T-helper 2 cell treated with Interferon-gamma antibody and Interleukin-4, amounts not matched to agents 100 ng/mL and 5 ng/mL, for 36 hours (primary cell): ENCODE results near the gene SERTAD3. TPM values are rescaled to one million over a fixed set of nuclear protein-coding genes. Genes with fewer than 3 reads are reported as not detected.
"Not testable (repeated sequence)": the region's sequence is repeated elsewhere in the genome, so short reads cannot be mapped to it uniquely, and the experiment has no call there.

Experiments
- intact Hi-C: fragments of 100-400 bp; cut with micrococcal nuclease; formaldehyde crosslinking; loops from one replicate; pipeline ENCODE4 v1.15.1; 2023
- total RNA-seq: library from RNA; stranded (reverse); gene quantifications from 2 replicates; pipeline ENCODE4 v1.2.3, GENCODE V29; 2022

SERTAD3 gene
- 8.1 and 11.2 TPM in 2 replicates for total RNA-seq

GRCh38 chr19:40444000-40444824 lies at the start of gene SERTAD3:
SERTAD3 (minus strand) TSS chr19:40444335; CDS start chr19:40442080, 2,255 bp downstream.
- intact Hi-C loops: loop anchor here (1.0 to 10.0 kb wide), 10 partner anchors 18 to 355 kb away; partner anchors contain the start of genes AKT2, BLVRB, C19orf47 and COQ8B

DNA sequence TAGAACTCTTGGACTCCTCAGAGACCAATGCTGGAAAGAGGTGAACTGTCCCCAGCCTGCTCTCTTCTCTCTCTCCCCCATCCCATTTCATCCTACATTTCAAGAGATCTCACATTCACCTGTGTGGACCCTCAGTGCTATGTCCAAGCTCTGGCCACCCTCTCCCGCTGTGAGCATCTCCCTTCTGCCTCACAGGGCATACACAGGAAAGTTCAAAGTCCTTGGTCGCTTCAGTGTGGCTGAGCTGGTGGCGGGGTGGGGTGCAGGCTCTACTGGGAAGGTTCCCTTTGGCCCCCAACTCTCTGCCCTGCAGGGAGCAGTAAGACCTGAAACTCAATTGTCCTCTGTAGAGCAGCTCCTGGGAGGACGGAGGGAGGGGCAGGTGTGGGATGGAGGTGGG lies 49.6 kb upstream of the SERTAD3 start:
- intact Hi-C loops: no loop called here

DNA sequence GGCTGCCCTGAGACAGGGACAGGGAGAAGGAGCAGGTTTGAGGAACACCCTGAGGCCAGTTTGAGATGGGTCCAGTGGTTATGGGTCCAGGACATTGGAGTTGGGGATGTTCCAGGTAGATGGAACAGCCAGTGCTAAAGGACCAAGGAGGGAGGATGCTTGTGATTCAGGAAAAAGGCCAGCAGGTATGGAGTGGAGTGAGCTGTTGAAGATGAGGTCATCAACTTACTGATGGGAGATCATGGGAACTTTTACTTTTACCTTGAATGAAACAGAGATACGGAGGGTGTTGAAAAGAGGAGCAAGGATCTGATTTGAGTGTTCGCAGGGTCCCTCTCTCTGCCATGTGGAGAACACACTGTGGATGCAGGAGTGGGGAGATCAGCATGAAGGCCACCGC lies 48.1 kb upstream of the SERTAD3 start:
- intact Hi-C loops: no loop called here

DNA sequence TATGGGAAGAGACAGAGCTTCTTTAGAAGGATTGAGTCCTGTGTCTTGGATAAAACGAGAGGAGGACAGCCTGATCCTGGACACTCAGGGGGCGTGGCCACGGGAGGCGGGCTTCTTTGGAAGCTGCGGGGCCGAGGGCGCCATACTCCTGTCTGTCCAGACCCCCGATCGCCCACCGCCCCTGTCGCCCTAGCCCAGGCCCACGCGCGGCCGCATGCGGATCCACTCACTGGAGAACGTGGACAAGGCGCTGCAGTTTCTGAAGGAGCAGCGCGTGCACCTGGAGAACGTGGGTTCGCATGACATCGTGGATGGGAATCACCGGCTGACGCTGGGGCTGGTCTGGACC lies 45.7 kb upstream of the SERTAD3 start:
- intact Hi-C loops: no loop called here

- intact Hi-C loops: no loop called here
Measured at GRCh38 chr19:40486017-40486416, 41.9 kb upstream of the SERTAD3 start.

DNA sequence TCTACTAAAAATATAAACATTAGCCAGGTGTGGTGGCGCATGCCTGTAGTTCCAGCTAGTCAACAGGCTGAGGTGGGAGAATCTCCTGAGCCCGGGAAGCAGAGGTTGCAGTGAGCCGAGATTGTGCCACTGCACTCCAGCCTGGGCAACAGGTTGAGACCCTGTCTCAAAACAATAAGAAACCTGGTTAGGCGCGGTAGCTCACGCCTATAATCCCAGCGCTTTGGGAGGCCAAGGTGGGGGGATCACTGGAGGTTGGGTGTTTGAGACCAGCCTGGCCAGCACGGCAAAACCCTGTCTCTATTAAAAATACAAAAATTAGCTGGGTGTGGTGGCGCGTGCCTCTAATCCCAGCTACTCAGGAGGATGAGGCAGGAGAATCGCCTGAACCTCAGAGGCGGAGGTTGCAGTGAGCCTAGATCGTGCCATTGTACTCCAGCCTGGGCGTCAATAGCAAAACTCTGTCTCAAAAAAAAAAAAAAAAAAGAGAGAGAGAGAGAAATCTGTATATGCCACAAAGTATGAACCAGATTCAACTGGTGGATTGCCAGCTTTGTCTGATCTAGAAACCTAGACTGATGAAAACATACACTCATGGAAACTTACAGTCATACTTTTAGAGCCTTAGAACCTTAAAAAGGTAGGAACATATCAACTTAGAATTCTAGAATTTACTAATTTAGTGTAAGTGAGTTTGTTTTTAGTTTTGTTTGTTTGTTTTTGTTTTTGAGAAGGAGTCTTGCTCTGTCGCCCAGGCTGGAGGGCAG lies 31.9 kb upstream of the SERTAD3 start:
- intact Hi-C loops: not testable (repeated sequence)

- intact Hi-C loops: no loop called here
Measured at GRCh38 chr19:40474737-40475136, 30.6 kb upstream of the SERTAD3 start.

- intact Hi-C loops: no loop called here
Measured at GRCh38 chr19:40472516-40472915, 28.4 kb upstream of the SERTAD3 start.

GRCh38 chr19:40471111-40471510 lies 27.0 kb upstream of the SERTAD3 start:
- intact Hi-C loops: no loop called here

GRCh38 chr19:40469011-40469410 lies 24.9 kb upstream of the SERTAD3 start:
- intact Hi-C loops: loop anchor here (5.0 kb wide), 2 partner anchors 67 to 143 kb away; no protein-coding TSS in a partner anchor

DNA sequence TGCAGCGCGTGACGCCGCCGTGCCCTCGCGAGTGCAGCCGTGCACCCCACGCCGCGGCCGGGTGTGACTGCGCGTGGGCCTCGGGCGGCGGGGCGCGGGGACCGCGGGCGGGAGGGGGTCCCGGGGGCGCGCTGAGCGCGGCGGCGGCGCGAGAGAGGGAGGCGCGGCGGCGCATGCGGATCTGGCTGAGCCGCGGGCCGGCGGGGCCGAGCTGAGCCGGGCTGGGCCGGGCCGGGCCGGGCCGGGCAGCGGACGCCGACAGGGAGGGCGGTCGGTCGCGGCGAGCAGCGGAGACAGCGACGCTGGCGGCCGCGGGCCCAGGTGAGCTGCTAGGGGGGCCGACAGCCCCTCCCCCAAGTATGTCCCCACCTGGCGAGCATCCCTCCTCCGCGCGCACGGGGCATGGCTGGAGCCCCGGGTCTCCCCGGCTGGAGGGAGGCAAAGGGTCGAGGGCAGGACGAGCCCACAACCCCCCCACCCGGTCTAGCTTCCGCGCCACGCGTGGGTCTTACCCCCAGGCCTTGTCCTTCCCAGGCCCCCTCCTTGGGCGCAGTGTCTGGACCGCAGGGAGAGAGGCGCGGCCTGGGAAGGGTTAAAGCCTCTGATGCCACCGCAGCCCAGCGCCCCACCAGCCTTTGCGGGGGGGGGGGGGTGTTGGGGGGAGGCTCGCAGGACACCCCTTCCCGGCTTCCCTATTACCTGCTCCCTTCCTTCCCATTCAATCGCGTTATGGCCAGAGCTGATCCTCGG lies 23.0 kb upstream of the SERTAD3 start, which contains the start of gene SPTBN4:
SPTBN4 (plus strand) TSS at position 17 of the 750 bp plus-strand sequence. CDS start 5,621 bp downstream, outside the sequence.
- intact Hi-C loops: loop anchor here (2.0 to 5.0 kb wide), 3 partner anchors 42 to 145 kb away; partner anchors contain the start of gene SERTAD1

GRCh38 chr19:40466219-40466984 lies 22.3 kb upstream of the SERTAD3 start:
- intact Hi-C loops: loop anchor here (2.0 to 5.0 kb wide), 3 partner anchors 42 to 146 kb away; partner anchors contain the start of gene SERTAD1

DNA sequence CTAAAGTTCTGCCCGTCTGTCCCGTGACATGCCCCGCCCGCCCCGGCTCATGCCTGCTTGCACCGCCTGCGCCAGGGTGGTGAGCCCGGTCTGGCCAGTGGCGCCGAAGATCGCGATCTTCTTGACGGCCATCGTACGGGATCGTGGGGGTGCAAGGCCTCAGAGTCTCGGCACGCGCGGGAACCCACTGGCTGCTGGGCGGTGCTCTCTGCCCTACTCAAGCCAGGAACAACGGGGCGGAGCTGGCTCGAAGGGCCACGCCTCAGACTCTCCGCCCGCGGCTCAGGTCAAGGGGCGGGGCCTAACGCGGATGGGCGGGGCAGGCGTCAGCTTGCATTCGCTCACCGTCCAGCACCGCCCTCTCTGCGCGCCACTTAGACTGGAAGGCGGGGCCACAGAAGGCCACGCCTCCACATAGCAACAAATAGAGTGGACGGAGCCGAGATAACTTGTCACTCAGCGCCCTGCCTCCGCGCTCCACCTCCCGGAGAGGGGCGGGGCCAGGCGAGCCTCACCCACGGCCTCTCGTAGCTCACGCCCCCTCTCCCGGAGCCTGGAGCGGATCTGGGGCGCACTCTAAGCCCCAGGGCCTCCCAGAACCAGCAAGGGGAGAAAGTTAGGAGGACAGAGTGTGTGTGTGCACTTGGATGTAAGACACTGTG lies 21.6 kb upstream of the SERTAD3 start, which contains the start of gene BLVRB:
BLVRB (minus strand) TSS at position 189 of the 662 bp plus-strand sequence; CDS start at position 132, 57 bp downstream.
- intact Hi-C loops: loop anchor here (1.0 to 5.0 kb wide), 7 partner anchors 21 to 147 kb away; partner anchors contain the start of genes C19orf47, PLD3, SERTAD1 and SERTAD3

DNA sequence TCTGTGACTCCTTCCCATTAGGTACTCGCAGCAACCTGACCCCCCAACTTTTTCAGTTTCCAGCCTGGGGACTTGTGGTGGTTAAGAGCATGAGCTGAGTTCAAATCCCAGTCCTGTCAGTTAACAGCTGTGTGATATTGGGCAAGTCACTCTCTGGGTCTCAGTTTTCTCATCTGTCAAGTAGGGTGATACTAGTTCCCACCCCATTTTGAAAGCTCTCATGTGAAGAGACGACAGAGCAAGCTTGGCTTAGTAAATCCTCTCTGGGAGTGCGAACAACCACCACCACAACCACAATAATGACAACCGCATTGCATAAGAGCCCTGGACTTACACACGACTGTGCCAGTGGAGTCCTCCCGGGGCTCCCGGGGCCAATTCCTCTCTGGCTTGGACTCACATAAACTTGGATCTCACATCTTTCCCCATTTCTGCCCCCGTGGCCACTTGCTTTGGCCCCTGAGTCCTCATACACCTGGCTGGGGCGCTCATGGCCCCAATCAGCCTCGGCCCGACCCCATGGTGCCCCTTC lies 21.0 kb upstream of the SERTAD3 start:
- intact Hi-C loops: loop anchor here (1.0 to 5.0 kb wide), 6 partner anchors 21 to 147 kb away; partner anchors contain the start of genes C19orf47, PLD3 and SERTAD3

DNA sequence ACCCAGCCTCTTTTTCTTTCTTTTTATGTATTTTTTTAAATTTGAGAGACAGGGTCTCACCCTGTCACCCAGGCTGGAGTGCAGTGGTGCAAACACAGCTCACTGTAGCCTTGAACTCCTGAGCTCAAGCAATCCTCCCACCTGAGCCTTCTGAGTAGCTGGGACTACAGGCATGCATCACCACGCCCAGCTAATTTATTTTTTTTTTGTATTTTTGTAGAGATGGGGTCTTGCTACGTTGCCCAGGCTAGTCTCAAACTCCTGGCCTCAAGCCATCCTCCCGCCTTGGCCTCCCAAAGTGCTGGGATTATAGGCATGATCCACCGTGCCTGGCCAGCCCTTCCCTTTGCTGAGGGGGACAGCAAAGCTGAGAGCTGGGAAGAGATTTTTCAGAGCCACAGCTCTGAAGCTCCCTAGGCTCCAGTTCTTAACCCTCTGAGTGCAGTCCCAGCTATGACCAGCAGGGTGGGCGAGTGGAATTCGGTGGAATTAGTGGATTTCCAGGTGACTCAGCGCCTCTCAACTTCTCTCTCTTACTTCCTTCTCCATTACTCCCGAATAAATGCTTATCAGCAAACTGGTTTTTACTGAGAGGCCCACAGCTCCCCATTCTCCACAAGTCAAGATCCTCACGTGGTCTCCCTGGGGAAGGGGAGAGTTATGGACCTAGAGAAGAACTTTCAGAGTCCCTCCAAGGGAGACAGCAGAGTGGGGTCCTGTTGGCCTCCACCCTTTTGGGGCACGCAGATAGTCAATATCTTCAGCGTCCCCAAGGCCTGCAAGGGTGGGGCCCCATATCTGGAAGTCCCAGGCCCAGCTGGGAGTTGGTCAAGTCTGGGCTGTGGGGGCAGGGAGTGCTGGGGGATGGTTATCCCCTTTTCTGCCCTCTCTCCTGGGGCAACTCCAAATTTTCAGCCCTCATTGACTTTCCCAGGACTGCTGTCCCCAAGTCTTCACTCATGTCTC lies 20.2 kb upstream of the SERTAD3 start:
- intact Hi-C loops: loop anchor here (1.0 to 5.0 kb wide), 6 partner anchors 20 to 148 kb away; partner anchors contain the start of genes C19orf47, PLD3 and SERTAD3

DNA sequence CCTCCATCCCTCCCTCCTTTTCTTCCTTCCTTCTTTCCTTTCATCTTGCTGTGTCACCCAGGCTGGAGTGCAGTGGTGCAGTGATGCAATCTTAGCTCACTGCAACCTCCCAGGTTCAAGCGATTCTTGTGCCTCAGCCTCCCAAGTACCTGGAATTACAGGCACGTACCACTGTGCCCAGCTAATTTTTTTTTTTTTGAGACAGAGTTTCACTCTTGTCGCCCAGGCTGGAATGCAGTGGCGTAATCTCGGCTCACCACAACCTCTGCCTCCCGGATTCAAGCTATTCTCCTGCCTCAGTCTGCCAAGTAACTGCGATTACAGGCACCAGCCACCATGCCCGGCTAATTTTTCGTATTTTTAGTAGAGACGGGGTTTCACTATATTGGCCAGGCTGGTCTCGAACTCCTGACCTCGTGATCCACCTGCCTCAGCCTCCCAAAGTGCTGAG lies 19.5 kb upstream of the SERTAD3 start:
- intact Hi-C loops: loop anchor here (2.0 kb wide), 1 partner anchor 135 kb away; no protein-coding TSS in a partner anchor

GRCh38 chr19:40461669-40462221 lies 17.6 kb upstream of the SERTAD3 start:
- intact Hi-C loops: no loop called here
